T-helper 1 cell treated with Interleukin-12 subunit alpha and Interleukin-12 subunit beta and Interleukin-4 antibody, amounts not matched to agents 30 μg/mL and 1 μg/mL, for 36 hours (primary cell): ENCODE measurements around the gene NOS3.

Experiments used
- H3K27ac Mint-ChIP-seq: one replicate; pipeline ENCODE4 v1.8.0; 2021; ENCODE audit warnings: mild to moderate bottlenecking, mixed read lengths
- H3K27me3 Mint-ChIP-seq: one replicate; pipeline ENCODE4 v1.8.0; 2021; ENCODE audit warnings: low read depth, mixed read lengths
- H3K36me3 Mint-ChIP-seq: one replicate; pipeline ENCODE4 v1.8.0; 2021; ENCODE audit warnings: low read depth, mixed read lengths
- H3K4me1 Mint-ChIP-seq: one replicate; pipeline ENCODE4 v1.8.0; 2021; ENCODE audit warnings: low read depth, mixed read lengths
- H3K4me3 Mint-ChIP-seq: one replicate; pipeline ENCODE4 v1.8.0; 2021; ENCODE audit warnings: mild to moderate bottlenecking, moderate library complexity, mixed read lengths
- H3K9me3 Mint-ChIP-seq: one replicate; pipeline ENCODE4 v1.8.0; 2021; ENCODE audit warnings: mixed read lengths

Gene NOS3

DNA sequence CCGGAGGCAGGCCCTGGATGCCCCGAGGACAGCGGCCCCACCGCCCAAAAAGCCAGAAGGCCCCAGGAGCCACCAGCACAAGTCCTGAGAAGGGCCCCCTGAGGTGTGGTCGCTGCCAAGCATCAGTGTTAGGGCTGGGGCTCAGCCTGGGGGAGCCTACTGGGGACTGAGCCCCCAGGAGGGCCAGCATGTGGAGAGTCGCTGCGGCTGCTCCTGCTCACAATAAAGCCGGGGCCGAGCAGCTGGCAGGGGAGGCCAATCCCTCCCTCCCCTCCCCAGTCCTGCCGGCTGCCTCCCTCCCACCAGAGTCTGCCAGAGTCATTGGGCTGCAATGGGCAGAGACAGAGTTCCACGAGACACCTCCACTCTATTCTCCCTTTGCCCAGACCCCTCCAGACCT is 54.4 kb downstream of the NOS3 start:
- peaks cover 1% of the 10 kb centered on the region for H3K27me3 Mint-ChIP-seq
- no peak overlapping the region for H3K27ac Mint-ChIP-seq

DNA sequence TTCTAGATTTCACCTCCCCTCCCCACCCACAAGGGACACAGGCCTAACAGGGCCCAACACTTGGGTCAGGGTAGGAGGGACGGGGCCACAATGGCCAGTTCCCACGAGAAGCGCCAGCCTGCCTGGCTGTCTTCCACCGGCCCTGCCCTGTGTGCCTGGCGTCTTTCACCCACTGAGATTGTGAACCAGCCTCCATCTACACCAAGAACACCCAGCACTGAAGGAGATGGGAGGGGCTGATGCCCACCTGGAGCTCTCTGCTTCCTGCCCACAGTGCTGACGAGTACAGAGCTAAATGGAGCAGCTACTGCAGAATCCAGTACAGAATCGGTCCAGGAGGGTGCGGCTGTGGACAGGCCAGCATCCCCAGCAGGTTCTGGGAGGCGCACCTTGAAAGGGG is 55.1 kb downstream of the NOS3 start:
- no peak overlapping the region for H3K27ac Mint-ChIP-seq
- H3K4me3 Mint-ChIP-seq, result no peak overlapping the region
- peaks cover 5% of the 10 kb centered on the region for H3K27me3 Mint-ChIP-seq
- H3K4me1 Mint-ChIP-seq, result peaks cover 2% of the 10 kb centered on the region
- H3K36me3 Mint-ChIP-seq, result no peaks in the 10 kb centered on the region
- no peaks in the 10 kb centered on the region for H3K9me3 Mint-ChIP-seq

More for the DNA sequence above, 54.4 kb downstream of the NOS3 start:
- Mint-ChIP-seq H3K4me3 (no peak overlapping the region), H3K9me3 (no peaks in the 10 kb centered on the region), H3K4me1 (peaks cover 2% of the 10 kb centered on the region), H3K36me3 (no peaks in the 10 kb centered on the region)

- H3K9me3 Mint-ChIP-seq, result no peaks in the 10 kb centered on the region
- no peaks in the 10 kb centered on the region for H3K36me3 Mint-ChIP-seq
- H3K4me1 Mint-ChIP-seq, result peaks cover 2% of the 10 kb centered on the region
- H3K27me3 Mint-ChIP-seq, result peaks cover 5% of the 10 kb centered on the region
- no peak overlapping the region for H3K4me3 Mint-ChIP-seq
- no peak overlapping the region for H3K27ac Mint-ChIP-seq
Observed at GRCh38 chr7:151046603-151047573, 56.1 kb downstream of the NOS3 start.

GRCh38 chr7:151047976-151048815 is 57.4 kb downstream of the NOS3 start, which contains the start of gene ASIC3:
TSS of gene ASIC3 (plus strand) at chr7:151048531. CDS start at chr7:151048886, 355 bp downstream.
- Mint-ChIP-seq H3K27ac (no peak within 1 kb of the TSS), H3K9me3 (no peaks in the 10 kb centered on the region), H3K36me3 (peaks cover 4% of the 10 kb centered on the region), H3K27me3 (peaks cover 5% of the 10 kb centered on the region), H3K4me3 (no peak within 1 kb of the TSS), H3K4me1 (peaks cover 7% of the 10 kb centered on the region)

- H3K36me3 Mint-ChIP-seq, result peaks cover 4% of the 10 kb centered on the region
- H3K9me3 Mint-ChIP-seq, result no peaks in the 10 kb centered on the region
- H3K4me1 Mint-ChIP-seq, result peaks cover 9% of the 10 kb centered on the region
- no peak overlapping the region for H3K4me3 Mint-ChIP-seq
- H3K27ac Mint-ChIP-seq, result no peak overlapping the region
- peaks cover 5% of the 10 kb centered on the region for H3K27me3 Mint-ChIP-seq
Observed at GRCh38 chr7:151048911-151049463, 58.2 kb downstream of the NOS3 start.

DNA sequence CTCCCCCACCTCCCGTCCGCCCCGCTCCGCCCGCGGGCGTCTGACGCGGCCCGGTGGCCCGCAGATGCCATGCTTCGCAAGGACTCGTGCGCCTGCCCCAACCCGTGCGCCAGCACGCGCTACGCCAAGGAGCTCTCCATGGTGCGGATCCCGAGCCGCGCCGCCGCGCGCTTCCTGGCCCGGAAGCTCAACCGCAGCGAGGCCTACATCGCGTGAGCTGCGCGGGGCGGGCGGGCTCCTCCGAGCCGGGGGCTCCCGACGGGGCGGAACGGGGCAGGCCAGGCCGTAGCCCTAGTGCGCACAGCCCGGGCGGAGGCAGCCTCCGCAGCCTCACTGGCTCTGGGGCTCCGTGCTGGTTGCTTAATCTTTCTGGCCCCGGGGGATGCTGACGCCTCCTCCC is 60.3 kb downstream of the NOS3 start:
- H3K4me3 Mint-ChIP-seq, result no peak overlapping the region
- peaks cover 13% of the 10 kb centered on the region for H3K4me1 Mint-ChIP-seq
- no peak overlapping the region for H3K27ac Mint-ChIP-seq
- H3K9me3 Mint-ChIP-seq, result no peaks in the 10 kb centered on the region
- H3K36me3 Mint-ChIP-seq, result peaks cover 4% of the 10 kb centered on the region
- peaks cover 5% of the 10 kb centered on the region for H3K27me3 Mint-ChIP-seq

DNA sequence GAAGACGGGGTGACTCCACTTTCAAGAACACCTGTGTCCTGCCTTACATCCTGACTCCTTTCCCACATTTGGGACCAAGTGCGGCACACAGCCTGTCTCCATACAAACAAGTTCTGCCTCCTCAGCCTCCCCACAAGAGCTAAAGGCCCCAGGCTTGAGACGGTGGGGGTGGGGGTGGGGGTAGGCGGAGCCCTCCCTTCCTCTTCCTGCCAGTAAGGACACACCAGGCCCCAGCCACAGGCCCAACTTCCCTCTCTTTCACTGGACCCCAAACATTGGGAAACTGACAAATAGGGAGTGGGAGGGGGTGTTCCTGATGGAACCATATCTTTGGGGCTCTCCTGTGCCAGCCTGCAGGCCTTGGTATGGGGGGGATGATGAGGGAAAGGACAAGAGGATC is 62.3 kb downstream of the NOS3 start:
- H3K27ac Mint-ChIP-seq, result no peak overlapping the region
- no peaks in the 10 kb centered on the region for H3K9me3 Mint-ChIP-seq
- peaks cover 4% of the 10 kb centered on the region for H3K36me3 Mint-ChIP-seq
- no peak overlapping the region for H3K4me3 Mint-ChIP-seq
- peaks cover 23% of the 10 kb centered on the region for H3K4me1 Mint-ChIP-seq
- peaks cover 5% of the 10 kb centered on the region for H3K27me3 Mint-ChIP-seq

DNA sequence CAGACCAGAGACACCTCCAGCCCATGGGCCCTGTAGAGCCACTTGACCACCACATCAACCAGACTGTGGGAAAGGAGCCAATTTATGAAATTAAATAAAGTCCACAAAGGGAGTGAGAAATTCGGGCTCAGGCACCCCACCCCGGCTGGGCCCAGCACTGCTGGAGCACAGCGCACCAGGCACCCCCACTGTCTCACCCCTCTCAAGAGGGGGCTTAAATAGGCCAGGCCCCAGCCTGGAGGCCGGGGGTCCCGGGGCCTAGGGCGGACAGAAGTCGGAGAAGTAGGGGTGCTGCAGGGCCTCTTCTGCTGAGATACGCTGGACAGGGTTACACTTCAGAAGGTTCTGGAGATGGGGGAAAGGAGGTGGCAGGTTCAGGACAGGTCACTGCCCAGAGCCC is 62.9 kb downstream of the NOS3 start:
- Mint-ChIP-seq H3K9me3 (no peaks in the 10 kb centered on the region), H3K27me3 (peaks cover 5% of the 10 kb centered on the region), H3K36me3 (peaks cover 4% of the 10 kb centered on the region), H3K27ac (no peak overlapping the region), H3K4me1 (peaks cover 27% of the 10 kb centered on the region), H3K4me3 (no peak overlapping the region)

DNA sequence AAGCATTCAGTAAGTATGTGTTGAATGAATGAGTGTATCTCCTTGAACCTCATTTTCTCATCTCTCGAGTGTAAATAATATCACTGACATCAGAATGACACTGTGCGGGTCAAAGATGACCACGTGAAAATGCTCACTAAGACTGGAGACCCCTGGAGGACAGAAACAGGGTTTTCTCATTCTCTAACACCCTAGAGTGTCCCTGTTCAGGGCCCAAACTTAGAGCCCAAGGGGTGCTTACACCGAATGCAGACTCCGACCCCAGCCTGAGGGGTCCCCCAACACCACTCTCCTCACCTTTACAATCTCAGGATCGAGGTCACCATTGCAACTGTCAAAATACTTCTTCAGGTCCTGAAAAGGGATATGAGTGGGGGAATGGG is 65.5 kb downstream of the NOS3 start:
- peak overlapping the region; percentile 97 for H3K4me3 Mint-ChIP-seq
- H3K4me1 Mint-ChIP-seq, result peaks cover 35% of the 10 kb centered on the region
- H3K27ac Mint-ChIP-seq, result no peak overlapping the region
- no peaks in the 10 kb centered on the region for H3K9me3 Mint-ChIP-seq
- H3K36me3 Mint-ChIP-seq, result peaks cover 4% of the 10 kb centered on the region
- H3K27me3 Mint-ChIP-seq, result no peaks in the 10 kb centered on the region

- H3K27ac Mint-ChIP-seq, result peak overlapping the region; percentile 41
- H3K9me3 Mint-ChIP-seq, result no peaks in the 10 kb centered on the region
- H3K36me3 Mint-ChIP-seq, result peaks cover 4% of the 10 kb centered on the region
- peaks cover 41% of the 10 kb centered on the region for H3K4me1 Mint-ChIP-seq
- no peaks in the 10 kb centered on the region for H3K27me3 Mint-ChIP-seq
- peak overlapping the region; percentile 97 for H3K4me3 Mint-ChIP-seq
Observed at GRCh38 chr7:151056666-151057505, 66.1 kb downstream of the NOS3 start.

DNA sequence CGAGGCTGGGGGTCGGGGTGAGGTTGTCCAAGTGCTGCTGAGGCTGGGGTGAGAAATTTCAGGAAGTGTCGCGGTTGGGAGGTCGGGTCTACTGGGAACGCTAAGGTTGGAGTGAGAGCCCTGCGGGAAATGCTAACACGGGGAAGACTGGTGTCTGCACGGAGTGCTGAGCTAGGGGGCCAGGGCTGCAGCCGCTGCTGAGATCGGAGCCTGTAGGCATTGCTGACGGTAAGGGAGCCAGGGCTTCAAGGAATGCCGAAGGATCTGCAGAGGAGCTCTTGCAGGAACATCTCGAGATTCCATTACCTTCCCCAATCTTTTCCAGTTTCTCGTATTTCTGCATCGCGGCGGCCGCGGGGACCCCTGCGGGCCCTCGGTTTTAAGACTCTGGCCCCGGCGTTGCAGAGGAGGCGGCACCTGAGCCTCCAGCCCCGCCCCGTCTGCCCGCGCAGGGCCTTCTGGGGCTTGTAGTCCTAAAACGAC is 66.7 kb downstream of the NOS3 start, which contains the start of gene CDK5:
TSS of gene CDK5 (minus strand) at position 392 of the 483 bp plus-strand sequence. CDS start at position 343, 49 bp downstream.
- no peaks in the 10 kb centered on the region for H3K27me3 Mint-ChIP-seq
- peak within 1 kb of the TSS; percentile 94 for H3K27ac Mint-ChIP-seq
- H3K9me3 Mint-ChIP-seq, result no peaks in the 10 kb centered on the region
- peaks cover 3% of the 10 kb centered on the region for H3K36me3 Mint-ChIP-seq
- peak within 1 kb of the TSS; percentile 97 for H3K4me3 Mint-ChIP-seq
- peaks cover 40% of the 10 kb centered on the region for H3K4me1 Mint-ChIP-seq

- Mint-ChIP-seq H3K36me3 (no peaks in the 10 kb centered on the region), H3K4me1 (peaks cover 36% of the 10 kb centered on the region), H3K27ac (peak overlapping the region; percentile 94), H3K9me3 (no peaks in the 10 kb centered on the region), H3K4me3 (peak overlapping the region; percentile 97), H3K27me3 (no peaks in the 10 kb centered on the region)
Observed at GRCh38 chr7:151057989-151058780, 67.4 kb downstream of the NOS3 start.

- H3K27ac Mint-ChIP-seq, result peak overlapping the region; percentile 94
- no peaks in the 10 kb centered on the region for H3K36me3 Mint-ChIP-seq
- no peaks in the 10 kb centered on the region for H3K27me3 Mint-ChIP-seq
- peak overlapping the region; percentile 97 for H3K4me3 Mint-ChIP-seq
- no peaks in the 10 kb centered on the region for H3K9me3 Mint-ChIP-seq
- H3K4me1 Mint-ChIP-seq, result peaks cover 34% of the 10 kb centered on the region
Observed at GRCh38 chr7:151058781-151059366, 68.1 kb downstream of the NOS3 start.
